HepG2 (cell line): ENCODE measurements around the gene NBEA.

Experiments
- CTCF ChIP-seq: sonication (generic); formaldehyde crosslinking; IDR thresholded peaks from 2 replicates; pipeline ENCODE4 v1.5.0; 2020; ENCODE audit warnings: mild to moderate bottlenecking, missing genetic modification reagents, moderate library complexity
- HCFC1 ChIP-seq: fragments of 150-350 bp; IDR thresholded peaks from 2 replicates; pipeline ENCODE4 v1.6.1; 2014; ENCODE audit warnings: low read depth, low read length
- MAFF ChIP-seq: IDR thresholded peaks from 2 replicates; pipeline ENCODE4 v1.6.1; 2011; ENCODE audit warnings: low read depth, low read length, improper control_type of control experiment
- U2AF2 ChIP-seq: fragments of 200-400 bp; formaldehyde crosslinking; IDR thresholded peaks from 2 replicates; pipeline ENCODE4 v1.6.1; 2017; ENCODE audit warnings: low read depth, mild to moderate bottlenecking, low read length
- ZNF503 ChIP-seq: sonication (generic); formaldehyde crosslinking; IDR thresholded peaks from 2 replicates; pipeline ENCODE4 v1.4.0; 2020; ENCODE audit warnings: missing genetic modification reagents

- TF ChIP-seq CTCF (CRISPR knock-in tag) = no peak
- TF ChIP-seq ZNF503 (CRISPR knock-in tag) = no peak
- no peak for TF ChIP-seq HCFC1
- TF ChIP-seq MAFF = no peak
- no peak for TF ChIP-seq U2AF2
These were observed 445.7 kb downstream of the NBEA start for GRCh38 chr13:35387682-35388250.
